GM21423 (cell line): Measurements from ENCODE around the gene DPCD.

ENCODE experiments used
- ATAC-seq: cut with Tn5 transposase; IDR thresholded peaks from one replicate; pipeline ENCODE4 v1.9.1; 2021; ENCODE audit warnings: mild to moderate bottlenecking, moderate library complexity; ENCODE audit not compliant: unreplicated experiment

DPCD gene

GRCh38 chr10:101653536-101653935 lies 65.4 kb downstream of the DPCD start:
- no peak for ATAC-seq

GRCh38 chr10:101655570-101655969 lies 67.4 kb downstream of the DPCD start:
- ATAC-seq, result no peak

GRCh38 chr10:101656890-101657289 lies 68.8 kb downstream of the DPCD start:
- no peak for ATAC-seq

- no peak for ATAC-seq
Measured at GRCh38 chr10:101658975-101659374, 70.9 kb downstream of the DPCD start.
